AG09319 (cell line): ENCODE measurements around the gene SGF29.

Experiments
- DNase-seq: peaks from one replicate; pipeline ENCODE4 v3.0.0-alpha.2; 2010; ENCODE audit warnings: low read depth; ENCODE audit errors: extremely low read depth
- TF ChIP-seq, protein P1 (sequence below): IDR thresholded peaks from 2 replicates; pipeline ENCODE4 v1.5.1; 2011; ENCODE audit warnings: low read depth, mild to moderate bottlenecking, inconsistent platforms, low read length, moderate library complexity

Gene SGF29

DNA sequence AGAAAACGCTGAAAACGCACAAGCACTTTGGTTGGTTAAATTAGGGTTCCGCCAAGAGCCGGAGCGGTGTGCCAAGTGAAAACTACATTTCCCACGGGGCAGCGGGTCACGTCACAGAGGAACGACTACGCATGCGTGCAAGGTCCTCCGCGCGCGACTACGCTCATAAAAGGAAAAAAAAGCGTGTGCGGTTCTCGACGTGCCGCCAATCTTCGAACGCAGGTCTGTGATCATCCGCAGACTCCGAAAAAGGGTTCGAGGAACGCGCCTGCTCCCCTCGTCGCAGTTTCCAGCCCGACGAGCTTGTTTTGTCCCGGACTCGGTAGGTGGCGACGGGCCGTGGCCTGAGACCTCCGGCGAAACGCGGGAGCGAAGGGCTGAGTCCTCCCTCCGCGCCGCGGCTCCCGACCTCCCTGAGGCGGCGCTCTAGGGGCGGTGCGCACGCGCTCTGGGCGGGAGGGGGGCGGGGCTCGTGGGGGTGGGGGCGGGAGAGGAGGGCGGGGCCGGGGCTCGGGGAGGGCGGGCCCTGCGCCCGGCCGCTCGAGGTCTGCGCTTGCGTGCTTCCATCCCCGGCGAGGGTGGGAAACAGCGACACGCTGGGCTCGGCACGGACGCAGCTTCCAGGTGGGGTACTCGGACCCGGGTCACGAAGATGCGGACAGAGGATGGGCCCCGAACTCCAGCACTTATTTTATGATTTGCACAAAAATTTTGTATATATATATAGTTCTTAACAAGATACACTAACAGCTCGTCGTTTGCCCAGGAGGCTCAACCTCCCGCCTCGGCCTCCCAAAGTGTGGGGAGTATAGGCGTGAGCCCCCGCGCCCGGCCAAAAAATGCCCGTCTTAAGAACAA, at the start of gene SGF29:
SGF29 (plus strand) TSS at position 145 of the 858 bp plus-strand sequence. CDS start 27,150 bp downstream, outside the sequence.
- TF ChIP-seq, protein P1, sequence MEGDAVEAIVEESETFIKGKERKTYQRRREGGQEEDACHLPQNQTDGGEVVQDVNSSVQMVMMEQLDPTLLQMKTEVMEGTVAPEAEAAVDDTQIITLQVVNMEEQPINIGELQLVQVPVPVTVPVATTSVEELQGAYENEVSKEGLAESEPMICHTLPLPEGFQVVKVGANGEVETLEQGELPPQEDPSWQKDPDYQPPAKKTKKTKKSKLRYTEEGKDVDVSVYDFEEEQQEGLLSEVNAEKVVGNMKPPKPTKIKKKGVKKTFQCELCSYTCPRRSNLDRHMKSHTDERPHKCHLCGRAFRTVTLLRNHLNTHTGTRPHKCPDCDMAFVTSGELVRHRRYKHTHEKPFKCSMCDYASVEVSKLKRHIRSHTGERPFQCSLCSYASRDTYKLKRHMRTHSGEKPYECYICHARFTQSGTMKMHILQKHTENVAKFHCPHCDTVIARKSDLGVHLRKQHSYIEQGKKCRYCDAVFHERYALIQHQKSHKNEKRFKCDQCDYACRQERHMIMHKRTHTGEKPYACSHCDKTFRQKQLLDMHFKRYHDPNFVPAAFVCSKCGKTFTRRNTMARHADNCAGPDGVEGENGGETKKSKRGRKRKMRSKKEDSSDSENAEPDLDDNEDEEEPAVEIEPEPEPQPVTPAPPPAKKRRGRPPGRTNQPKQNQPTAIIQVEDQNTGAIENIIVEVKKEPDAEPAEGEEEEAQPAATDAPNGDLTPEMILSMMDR, result peak; percentile 24
- peak; percentile 81 for DNase-seq

- TF ChIP-seq, protein P1, result no peak
Measured at GRCh38 chr16:28504707-28505404, 48.9 kb upstream of the SGF29 start.

DNA sequence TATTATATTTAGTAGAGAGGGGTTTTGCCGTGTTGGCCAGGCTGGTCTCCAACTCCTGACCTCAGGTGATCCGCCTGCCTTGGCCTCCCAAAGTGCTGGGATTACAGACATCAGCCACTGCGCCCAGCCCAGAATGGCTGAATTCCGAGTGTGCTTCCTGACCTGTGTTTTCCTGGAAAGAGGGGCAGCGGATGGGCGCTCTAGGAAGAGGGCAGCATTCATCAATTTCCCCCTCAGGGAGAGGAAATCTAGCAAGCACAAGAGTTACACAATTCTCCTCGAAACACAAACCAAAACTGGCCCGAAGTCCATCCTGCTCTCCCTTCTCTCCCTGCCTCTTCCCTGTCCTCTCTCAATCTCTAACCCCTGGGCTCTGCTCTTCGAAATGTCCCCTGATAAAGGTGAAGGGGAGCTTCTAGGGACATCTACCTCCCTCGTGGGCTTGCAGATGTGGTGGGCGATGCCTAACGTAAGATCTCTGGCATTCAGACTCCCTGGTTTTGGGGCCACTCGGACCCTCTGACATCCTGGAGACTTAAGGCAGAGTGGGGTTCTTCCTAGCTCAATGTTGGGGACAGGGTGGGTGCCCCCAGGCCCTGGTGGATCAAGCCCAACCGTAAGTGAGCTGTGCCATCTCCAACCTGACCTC, 48.1 kb upstream of the SGF29 start:
- TF ChIP-seq, protein P1, result no peak
- DNase-seq, result no peak

More at GRCh38 chr16:28504707-28505404, 48.9 kb upstream of the SGF29 start:
- DNase-seq, result no peak

DNA sequence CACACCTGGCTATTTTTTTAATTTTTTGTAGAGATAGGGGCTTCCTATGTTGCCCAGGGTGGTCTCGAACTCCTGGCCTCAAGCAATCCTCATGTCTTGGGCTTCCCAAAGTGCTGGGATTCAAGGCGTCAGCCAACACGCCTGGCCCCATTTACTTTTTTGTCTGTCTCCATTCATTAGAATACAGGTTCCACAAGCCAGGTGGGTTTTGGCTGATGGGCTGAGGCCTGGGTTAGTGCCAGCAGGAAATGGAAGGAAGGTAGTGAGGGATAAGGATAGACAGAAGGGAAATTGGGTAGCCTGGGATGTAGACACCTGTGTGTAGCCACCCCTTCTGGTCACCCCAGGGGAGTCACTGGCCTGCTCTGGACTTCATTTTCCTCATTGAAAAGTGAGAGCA, 42.7 kb upstream of the SGF29 start:
- DNase-seq, result no peak
- TF ChIP-seq, protein P1, result no peak

DNA sequence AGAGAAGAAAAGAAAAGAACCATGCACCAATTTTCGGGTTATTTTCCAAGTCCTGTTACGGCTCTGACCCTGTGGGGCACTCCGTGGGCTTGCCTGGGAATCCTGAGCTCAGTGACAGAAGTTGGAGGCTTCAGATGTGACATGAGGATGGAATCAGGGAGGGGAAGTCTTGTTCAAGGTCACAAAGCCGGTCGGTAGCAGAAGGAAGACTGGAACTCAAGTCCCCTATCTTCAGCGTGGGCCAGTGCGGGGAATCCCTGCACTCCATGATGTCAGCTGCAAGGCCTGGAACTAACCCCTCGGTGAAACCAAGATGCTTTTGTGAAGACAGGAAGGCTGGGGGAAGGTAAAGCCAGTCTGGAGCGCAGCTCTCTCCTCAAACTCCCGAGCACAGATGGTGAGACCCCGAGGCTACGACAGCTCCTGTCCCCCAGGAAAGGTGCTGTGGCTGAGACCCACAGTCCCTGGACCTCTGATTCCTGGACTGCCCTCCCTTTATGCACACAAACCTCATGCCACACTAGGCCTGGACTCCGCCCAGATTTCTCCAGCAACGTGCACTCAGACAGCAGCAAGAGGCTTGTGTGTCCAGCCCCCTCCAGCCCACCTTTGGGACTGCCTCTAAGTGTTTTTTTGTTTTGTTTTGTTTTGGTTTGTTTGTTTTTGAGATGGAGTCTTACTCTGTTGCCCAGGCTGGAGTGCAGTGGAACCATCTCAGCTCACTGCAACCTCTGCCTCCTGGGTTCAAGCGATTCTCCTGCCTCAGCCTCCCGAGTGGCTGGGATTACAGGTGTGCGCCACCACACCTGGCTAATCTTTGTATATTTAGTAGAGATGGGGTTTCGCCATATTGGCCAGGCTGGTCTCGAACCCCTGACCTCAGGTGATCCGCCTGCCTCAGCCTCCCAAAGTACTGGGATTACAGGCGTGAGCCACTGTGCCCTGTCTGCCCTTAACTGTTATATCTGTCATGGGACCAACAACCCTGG, 41.6 kb upstream of the SGF29 start:
- TF ChIP-seq, protein P1, result no peak

GRCh38 chr16:28513484-28514181, 40.1 kb upstream of the SGF29 start:
- no peak for DNase-seq
- TF ChIP-seq, protein P1, result no peak

More for the DNA sequence above, 41.6 kb upstream of the SGF29 start:
- no peak for DNase-seq
